Esophagus squamous epithelium (tissue), 5 donors: ENCODE measurements around the gene MOK. TPM values are rescaled to one million over a fixed set of nuclear protein-coding genes. Genes with fewer than 3 reads are reported as not detected.
"Not testable (repeated sequence)": the region's sequence is repeated elsewhere in the genome, so short reads cannot be mapped to it uniquely, and the experiment has no call there.

ENCODE experiments used
- DNase-seq: peaks from one replicate; lab custom pipeline; 2025; lab: John Stamatoyannopoulos, UW
- H3K27ac ChIP-seq, 4 donors: fragments of 200-600 bp; sonication (generic); one replicate each; pipeline ENCODE4 v1.5.1; 2016 to 2019; ENCODE audit warnings: mild to moderate bottlenecking in 1 of 4
- H3K27me3 ChIP-seq, 4 donors: fragments of 200-600 bp; sonication (generic); 1 replicate in 3 of 4; 2 replicates in 1 of 4; pipeline versions ENCODE4 v1.5.1 to v1.6.0; 2017 to 2021; ENCODE audit warnings: antibody characterized with exemption in 1 of 4
- H3K36me3 ChIP-seq, 3 donors: fragments of 200-600 bp; sonication (generic); one replicate each; pipeline ENCODE4 v1.5.1; 2016 to 2019
- H3K4me1 ChIP-seq, 3 donors: fragments of 200-600 bp; sonication (generic); one replicate each; pipeline ENCODE4 v1.5.1; 2017 to 2019
- H3K4me3 ChIP-seq, 4 donors: fragments of 200-600 bp; sonication (generic); 1 replicate in 3 of 4; 2 replicates in 1 of 4; pipeline ENCODE4 v1.5.1; 2016 to 2019; ENCODE audit warnings: mild to moderate bottlenecking in 2 of 4, moderate library complexity in 1 of 4
- H3K9me3 ChIP-seq, 3 donors: fragments of 200-600 bp; sonication (generic); one replicate each; pipeline ENCODE4 v1.5.1; 2016 to 2019
- POLR2A ChIP-seq, 4 donors: fragments of 450-650 bp; IDR thresholded peaks; one replicate each; pipeline ENCODE4 v1.6.1; 2017; ENCODE audit warnings: antibody characterized with exemption in 4 of 4, mild to moderate bottlenecking in 4 of 4, moderate library complexity in 3 of 4
- WGBS, 2 donors: methylation state at CpG; one replicate each; pipeline ENCODE4 v1.1.5; 2018; 5-methylcytosine and 5-hydroxymethylcytosine counted together
- intact Hi-C: fragments of 100-400 bp; cut with DNase I; formaldehyde crosslinking; loops from one replicate; pipeline ENCODE4 v1.15.0; 2022
- total RNA-seq, 4 donors: library from RNA; depleted of rRNA; stranded (reverse); fragments of >200 nt; gene quantifications; one replicate each; pipeline ENCODE4 v1.1.0, GENCODE V29; 2016
- TF ChIP-seq, protein P1 (sequence below), 6 experiments: fragments of 450-650 bp in 4 of 6; fragments of 200-600 bp in 2 of 6; sonication (generic) in 2 of 6; IDR thresholded peaks; one replicate each; pipeline ENCODE4 v1.5.1; 2016 to 2019; ENCODE audit warnings: antibody characterized with exemption in 6 of 6, mild to moderate bottlenecking in 4 of 6, moderate library complexity in 4 of 6
- donor health status: DM: yes; HTN: yes; CAD: no.

MOK gene
- total RNA-seq, 4 donors from 2014 or later, result 6.2 to 8.3 (median 6.4) TPM

DNA sequence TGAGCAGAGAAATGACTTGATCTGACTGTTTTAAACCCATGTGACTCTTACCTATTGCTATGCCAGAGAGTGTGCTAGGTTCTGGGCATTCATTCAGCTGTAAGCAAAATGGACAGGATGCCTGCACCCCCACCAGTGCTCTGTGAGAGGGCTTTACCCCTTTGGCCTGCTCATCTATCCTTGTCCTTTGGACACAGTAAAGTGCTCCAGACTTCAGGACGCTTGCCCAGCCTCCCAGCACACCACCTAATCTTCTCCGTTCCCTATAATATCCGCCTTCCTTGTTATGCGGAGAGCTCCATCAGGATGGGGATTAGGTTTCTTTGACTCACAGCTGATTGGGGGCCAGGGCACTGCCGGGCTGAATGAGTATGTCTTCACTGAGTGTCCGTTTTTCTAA lies 10.2 kb upstream of the MOK start:
- H3K9me3 ChIP-seq, result no peaks in the 10 kb centered on the region
- TF ChIP-seq, protein P1, sequence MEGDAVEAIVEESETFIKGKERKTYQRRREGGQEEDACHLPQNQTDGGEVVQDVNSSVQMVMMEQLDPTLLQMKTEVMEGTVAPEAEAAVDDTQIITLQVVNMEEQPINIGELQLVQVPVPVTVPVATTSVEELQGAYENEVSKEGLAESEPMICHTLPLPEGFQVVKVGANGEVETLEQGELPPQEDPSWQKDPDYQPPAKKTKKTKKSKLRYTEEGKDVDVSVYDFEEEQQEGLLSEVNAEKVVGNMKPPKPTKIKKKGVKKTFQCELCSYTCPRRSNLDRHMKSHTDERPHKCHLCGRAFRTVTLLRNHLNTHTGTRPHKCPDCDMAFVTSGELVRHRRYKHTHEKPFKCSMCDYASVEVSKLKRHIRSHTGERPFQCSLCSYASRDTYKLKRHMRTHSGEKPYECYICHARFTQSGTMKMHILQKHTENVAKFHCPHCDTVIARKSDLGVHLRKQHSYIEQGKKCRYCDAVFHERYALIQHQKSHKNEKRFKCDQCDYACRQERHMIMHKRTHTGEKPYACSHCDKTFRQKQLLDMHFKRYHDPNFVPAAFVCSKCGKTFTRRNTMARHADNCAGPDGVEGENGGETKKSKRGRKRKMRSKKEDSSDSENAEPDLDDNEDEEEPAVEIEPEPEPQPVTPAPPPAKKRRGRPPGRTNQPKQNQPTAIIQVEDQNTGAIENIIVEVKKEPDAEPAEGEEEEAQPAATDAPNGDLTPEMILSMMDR (IDR thresholded peaks at IDR 0.05), result no peak
- TF ChIP-seq POLR2A (IDR thresholded peaks at IDR 0.05), result no peak
- no peaks in the 10 kb centered on the region for H3K36me3 ChIP-seq
- intact Hi-C loops, result no loop called here
- 90 to 96% methylated on average over 5 to 6 of the region's 6 CpGs for WGBS, 2 donors
- H3K27ac ChIP-seq, result no peak overlapping the region
- no peak overlapping the region for H3K4me3 ChIP-seq
- no peaks in the 10 kb centered on the region for H3K27me3 ChIP-seq
- H3K4me1 ChIP-seq, result peaks cover 5 to 52% (median 23%) of the 10 kb centered on the region in 3 donors
- no peak for DNase-seq

DNA sequence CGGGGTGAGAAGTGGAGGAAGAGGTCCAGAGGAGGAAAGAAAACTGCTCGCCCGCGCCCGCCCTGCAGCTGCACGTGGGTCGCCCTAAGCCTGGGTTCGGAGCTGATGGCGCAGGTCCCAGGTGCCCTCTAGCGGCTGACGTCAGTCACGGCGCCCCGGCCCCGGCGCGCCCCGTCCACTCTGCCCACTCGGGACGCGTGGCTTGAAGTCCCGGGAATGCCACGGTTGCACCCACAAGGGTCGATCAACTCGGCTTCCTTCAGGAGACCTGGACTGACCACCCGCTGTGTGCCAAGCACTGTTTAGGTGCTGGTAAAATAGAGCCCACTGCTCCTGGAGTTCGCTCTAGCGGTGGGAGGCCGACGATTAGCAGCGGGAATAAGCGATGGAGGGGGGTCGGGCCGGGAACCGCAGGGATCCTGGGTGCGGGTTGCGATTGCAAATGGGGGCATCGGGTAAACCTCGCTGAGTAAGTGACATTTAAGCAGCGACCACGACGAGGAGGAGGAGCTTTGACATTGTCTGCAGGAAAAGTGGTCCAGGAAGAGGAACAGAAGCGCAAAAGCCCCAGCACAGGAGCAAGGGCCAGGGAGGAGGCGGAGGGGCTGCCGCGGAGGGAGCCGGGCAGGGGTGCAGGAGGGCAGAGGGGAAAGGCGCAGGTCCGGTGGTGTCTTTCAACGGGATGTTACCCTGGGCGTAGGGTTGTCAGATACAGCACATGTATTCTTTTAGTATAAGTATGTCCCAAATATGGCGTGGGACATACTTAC lies 9.5 kb upstream of the MOK start:
- peaks cover 5 to 51% (median 23%) of the 10 kb centered on the region in 3 donors for H3K4me1 ChIP-seq
- peak overlapping the region in 2 of 4 donors; percentile 4 to 62 for H3K27ac ChIP-seq
- H3K36me3 ChIP-seq, result no peaks in the 10 kb centered on the region
- no peaks in the 10 kb centered on the region for H3K9me3 ChIP-seq
- intact Hi-C loops, result loop anchor here (5.0 kb wide), 1 partner anchor 77 kb away; no protein-coding TSS in a partner anchor
- H3K4me3 ChIP-seq, result peak overlapping the region; percentile 33 to 65 (median 50)
- H3K27me3 ChIP-seq, result no peaks in the 10 kb centered on the region
- TF ChIP-seq, protein P1 (IDR thresholded peaks at IDR 0.05), result peak; percentile 89 to 97 (median 94)
- no peak for TF ChIP-seq POLR2A (IDR thresholded peaks at IDR 0.05)
- 10 to 12% methylated on average over 29 to 34 of the region's 52 CpGs for WGBS, 2 donors
- no peak for DNase-seq

DNA sequence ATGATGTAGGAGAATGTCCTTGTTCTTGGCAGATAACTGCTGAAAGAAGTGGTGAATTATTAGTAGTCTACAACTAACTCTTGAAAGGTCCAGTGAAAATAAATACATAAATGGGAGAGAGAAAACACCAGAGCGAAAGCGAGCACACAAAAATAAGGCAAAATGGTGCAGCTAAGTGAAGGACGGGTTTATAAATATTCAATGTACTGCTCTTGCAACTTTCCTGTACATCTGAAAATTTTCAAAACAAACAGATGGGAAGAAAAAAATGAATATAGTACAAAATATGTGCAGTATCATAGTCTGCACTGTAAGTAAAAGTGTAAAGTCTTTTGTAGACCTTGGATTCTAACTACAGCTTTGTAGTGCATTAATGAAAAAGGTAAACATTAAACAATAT lies 1.3 kb downstream of the MOK start:
- DNase-seq, result no peak
- Histone ChIP-seq H3K4me1 (peaks cover 4 to 17% (median 6%) of the 10 kb centered on the region in 3 donors), H3K27ac (no peak overlapping the region), H3K9me3 (no peaks in the 10 kb centered on the region), H3K27me3 (no peaks in the 10 kb centered on the region), H3K4me3 (no peak overlapping the region), H3K36me3 (peaks cover 0 to 2% (median 0%) of the 10 kb centered on the region in 3 donors)
- 92 to 93% methylated on average over 3 of the region's 3 CpGs for WGBS, 2 donors
- intact Hi-C loops, result no loop called here
- no peak for TF ChIP-seq POLR2A (IDR thresholded peaks at IDR 0.05)
- TF ChIP-seq, protein P1 (IDR thresholded peaks at IDR 0.05), result no peak

DNA sequence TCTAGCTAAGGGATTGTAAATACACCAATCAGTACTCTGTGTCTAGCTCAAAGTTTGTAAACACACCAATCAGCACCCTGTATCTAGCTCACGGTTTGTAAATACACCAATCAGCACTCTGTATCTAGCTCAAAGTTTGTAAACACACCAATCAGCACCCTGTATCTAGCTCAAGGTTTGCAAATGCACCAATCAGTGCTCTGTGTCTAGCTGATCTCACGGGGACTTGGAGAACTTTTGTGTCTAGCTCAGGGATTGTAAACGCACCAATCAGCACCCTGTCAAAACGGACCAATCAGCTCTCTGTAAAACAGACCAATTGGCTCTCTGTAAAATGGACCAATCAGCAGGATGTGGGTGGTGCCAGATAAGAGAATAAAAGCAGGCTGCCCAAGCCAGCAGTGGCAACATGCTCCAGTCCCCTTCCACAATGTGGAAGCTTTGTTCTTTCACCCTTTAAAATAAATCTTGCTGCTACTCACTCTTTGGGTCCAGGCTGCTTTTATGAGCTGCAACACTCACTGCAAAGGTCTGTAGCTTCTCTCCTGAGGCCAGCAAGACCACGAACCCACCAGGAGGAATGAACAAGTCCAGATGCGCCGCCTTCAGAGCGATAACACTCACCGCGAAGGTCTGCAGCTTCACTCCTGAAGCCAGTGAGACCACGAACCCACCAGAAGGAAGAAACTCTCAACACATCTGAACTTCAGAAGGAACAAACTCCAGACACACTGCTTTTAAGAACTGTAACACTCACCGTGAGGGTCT lies 6.5 kb downstream of the MOK start:
- H3K27me3 ChIP-seq, H3K36me3 ChIP-seq, DNase-seq, H3K27ac ChIP-seq, intact Hi-C loops, H3K4me3 ChIP-seq, H3K4me1 ChIP-seq, H3K9me3 ChIP-seq: not testable (repeated sequence)
- WGBS, 2 donors, result 82 to 93% methylated on average over 5 of the region's 12 CpGs

DNA sequence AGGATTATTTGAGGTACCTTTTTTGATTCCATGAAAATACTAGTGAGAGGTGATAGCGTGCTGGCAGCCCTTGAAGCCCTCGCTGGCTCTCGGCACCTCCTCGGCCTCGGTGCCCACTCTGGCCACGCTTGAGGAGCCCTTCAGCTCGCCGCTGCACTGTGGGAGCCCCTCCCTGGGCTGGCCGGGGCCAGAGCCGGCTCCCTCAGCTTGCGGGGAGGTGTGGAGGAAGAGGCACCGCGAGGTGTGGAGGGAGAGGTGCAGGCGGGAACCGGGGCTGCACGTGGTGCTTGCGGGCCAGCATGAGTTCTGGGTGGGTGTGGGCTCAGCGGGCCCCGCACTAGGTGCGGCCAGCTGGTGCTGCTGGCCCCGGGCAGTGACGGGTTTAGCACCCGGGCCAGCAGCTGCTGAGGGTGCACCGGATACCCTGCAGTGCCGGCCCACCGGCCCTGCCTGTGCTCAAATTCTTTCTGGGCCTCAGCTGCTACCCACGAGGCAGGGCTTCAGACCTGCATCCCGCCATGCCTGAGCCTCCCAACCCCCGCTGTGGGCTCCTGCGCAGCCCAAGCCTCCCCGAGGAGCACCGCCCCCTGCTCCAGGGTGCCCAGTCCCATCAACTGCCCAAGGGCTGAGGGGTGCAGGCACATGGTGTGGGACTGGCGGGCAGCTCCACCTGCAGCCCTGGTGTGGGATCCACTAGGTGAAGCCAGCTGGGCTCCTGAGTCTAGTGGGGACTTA lies 7.4 kb downstream of the MOK start:
- no peak for DNase-seq
- no peak for TF ChIP-seq POLR2A (IDR thresholded peaks at IDR 0.05)
- TF ChIP-seq, protein P1 (IDR thresholded peaks at IDR 0.05), result no peak
- WGBS, 2 donors, result 94 to 96% methylated on average over 7 to 9 of the region's 33 CpGs
- Histone ChIP-seq H3K27me3 (no peaks in the 10 kb centered on the region), H3K9me3 (no peaks in the 10 kb centered on the region), H3K4me1 (no peaks in the 10 kb centered on the region), H3K4me3 (no peak overlapping the region), H3K27ac (no peak overlapping the region), H3K36me3 (peaks cover 0 to 6% (median 0%) of the 10 kb centered on the region in 3 donors)
- intact Hi-C loops, result no loop called here
